CD4-positive, CD25-positive, alpha-beta regulatory T cell (primary cell): ENCODE measurements around the gene RAD51B. TPM values are rescaled to one million over a fixed set of nuclear protein-coding genes. Genes with fewer than 3 reads are reported as not detected.

ENCODE experiments used
- ATAC-seq, 2 donors: fragments of 150-1000 bp; cut with Tn5 transposase; one replicate each; pipeline ENCODE4 v1.10.0; 2021; ENCODE audit warnings: low read depth in 2 of 2, moderate number of reproducible peaks in 2 of 2, moderate library complexity in 1 of 2
- DNase-seq, 3 donors: peaks; one replicate each; pipeline versions ENCODE4 v3.0.0 to v3.0.0-alpha.2; 2012 to 2022; ENCODE audit warnings: mixed read lengths in 1 of 3
- H3K27ac ChIP-seq: one replicate; pipeline ENCODE4 v1.7.0; 2013; ENCODE audit warnings: mild to moderate bottlenecking, low read length; ENCODE audit not compliant: insufficient read depth, poor library complexity, severe bottlenecking
- H3K27me3 ChIP-seq: one replicate; pipeline ENCODE4 v1.7.0; 2013; ENCODE audit warnings: low read length; ENCODE audit not compliant: control insufficient read depth, insufficient read depth
- H3K36me3 ChIP-seq: one replicate; pipeline ENCODE4 v1.7.0; 2013; ENCODE audit warnings: mild to moderate bottlenecking, low read length, moderate library complexity; ENCODE audit not compliant: control insufficient read depth, insufficient read depth
- H3K4me1 ChIP-seq: 2 replicates; pipeline ENCODE4 v1.7.0; 2013; ENCODE audit warnings: mild to moderate bottlenecking, low read length; ENCODE audit not compliant: insufficient read depth, control insufficient read depth, poor library complexity, severe bottlenecking
- H3K4me3 ChIP-seq: one replicate; pipeline ENCODE4 v1.7.0; 2013; ENCODE audit warnings: low read depth, mild to moderate bottlenecking, low read length, moderate library complexity
- H3K9me3 ChIP-seq, 2 experiments: 1 replicate in 1 of 2; 2 replicates in 1 of 2; pipeline ENCODE4 v1.7.0; 2013; ENCODE audit warnings: low read length in 2 of 2, mild to moderate bottlenecking in 1 of 2, moderate library complexity in 1 of 2; ENCODE audit not compliant: control insufficient read depth in 2 of 2
- H3K27ac Mint-ChIP-seq, 3 donors: one replicate each; pipeline ENCODE4 v1.8.0; 2020 to 2022; ENCODE audit warnings: mild to moderate bottlenecking in 3 of 3, mixed read lengths in 3 of 3, moderate library complexity in 2 of 3
- H3K27me3 Mint-ChIP-seq: one replicate; pipeline ENCODE4 v1.8.0; 2022; ENCODE audit warnings: mild to moderate bottlenecking, mixed read lengths
- H3K36me3 Mint-ChIP-seq: one replicate; pipeline ENCODE4 v1.8.0; 2020; ENCODE audit warnings: mixed read lengths
- H3K4me1 Mint-ChIP-seq, 4 donors: one replicate each; pipeline ENCODE4 v1.8.0; 2020 to 2022; ENCODE audit warnings: mixed read lengths in 4 of 4, mild to moderate bottlenecking in 1 of 4
- H3K4me3 Mint-ChIP-seq, 4 donors: one replicate each; pipeline ENCODE4 v1.8.0; 2020 to 2022; ENCODE audit warnings: mild to moderate bottlenecking in 4 of 4, mixed read lengths in 4 of 4, moderate library complexity in 3 of 4
- H3K9me3 Mint-ChIP-seq, 7 donors: one replicate each; pipeline ENCODE4 v1.8.0; 2020 to 2022; ENCODE audit warnings: mixed read lengths in 7 of 7, mild to moderate bottlenecking in 3 of 7, moderate library complexity in 2 of 7
- polyA plus RNA-seq, 4 donors: library from polyadenylated mRNA; unstranded; fragments of 300-500 nt; fragmentation: Illumina TruSeq; gene quantifications; one replicate each; pipeline ENCODE4 v1.2.3, GENCODE V29; 2021
- total RNA-seq: library from RNA; stranded (reverse); gene quantifications from one replicate; pipeline ENCODE4 v1.2.3, GENCODE V29; 2022

The RAD51B gene
- total and polyA plus RNA-seq, 5 donors from 2014 or later: 19.1 to 40.2 (median 28.1) TPM

DNA sequence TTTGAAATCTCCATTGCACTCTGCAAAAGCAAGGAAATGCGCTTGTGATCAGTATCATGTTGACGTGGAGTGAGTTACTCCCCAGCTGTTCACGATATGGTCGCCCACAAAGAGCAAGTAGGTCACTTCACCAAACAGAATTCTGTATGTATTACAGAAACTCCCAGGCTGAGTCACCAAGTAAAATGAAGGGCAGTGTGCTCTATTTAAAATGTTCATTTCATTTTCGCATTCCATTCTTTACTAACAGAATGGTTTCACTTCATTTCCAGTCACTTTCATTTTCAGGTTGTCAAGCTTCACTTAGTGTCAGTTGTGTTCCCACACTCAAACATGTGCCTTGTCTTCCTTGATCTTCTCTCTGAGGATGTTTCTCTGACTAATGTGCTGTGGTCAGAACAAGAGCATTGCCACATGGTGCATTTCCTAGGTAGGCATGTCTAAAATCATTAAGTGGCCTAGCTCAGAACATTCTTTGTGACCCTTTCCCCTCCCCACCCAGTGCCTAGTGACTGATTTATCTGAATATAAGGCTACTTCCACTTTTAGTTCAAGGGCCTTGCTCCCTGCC is 391.2 kb downstream of the RAD51B start:
- Mint-ChIP-seq H3K36me3 (no peaks in the 10 kb centered on the region), H3K4me3 (peak overlapping the region; percentile 52 to 88 (median 85)), H3K27ac (peak overlapping the region; percentile 53 to 85 (median 85)), H3K9me3 (no peaks in the 10 kb centered on the region), H3K27me3 (no peaks in the 10 kb centered on the region), H3K4me1 (peaks cover 13 to 36% (median 28%) of the 10 kb centered on the region in 4 donors)
- H3K27me3 ChIP-seq: no peaks in the 10 kb centered on the region
- ATAC-seq: peak; percentile 79 to 80
- H3K4me1 ChIP-seq: peaks cover 21% of the 10 kb centered on the region
- H3K9me3 ChIP-seq: no peaks in the 10 kb centered on the region
- no peaks in the 10 kb centered on the region for H3K36me3 ChIP-seq
- H3K4me3 ChIP-seq: peak overlapping the region; percentile 80
- H3K27ac ChIP-seq: peak overlapping the region; percentile 64
- peak; percentile 2 to 82 (median 44) for DNase-seq

DNA sequence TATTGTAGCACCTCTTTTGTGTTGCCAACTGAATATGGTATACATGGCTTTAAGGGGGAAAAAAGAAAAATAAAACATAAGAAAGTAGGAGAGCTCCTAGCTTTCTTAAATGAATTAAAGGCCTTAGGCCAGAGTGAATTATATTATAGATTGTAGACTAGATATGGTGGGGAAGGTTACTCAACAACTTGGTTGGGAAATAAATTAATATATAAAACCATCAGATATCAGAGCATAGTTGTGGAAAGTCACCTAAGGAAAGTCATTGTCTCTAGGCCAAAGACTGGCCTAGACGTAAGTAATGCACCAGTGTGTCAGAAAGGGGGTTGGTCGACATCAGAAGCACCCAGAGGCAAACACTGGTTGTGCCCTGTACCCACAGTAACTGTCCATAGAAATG is 391.8 kb downstream of the RAD51B start:
- Histone ChIP-seq H3K9me3 (no peaks in the 10 kb centered on the region), H3K36me3 (no peaks in the 10 kb centered on the region), H3K27ac (peak overlapping the region; percentile 64), H3K4me3 (no peak overlapping the region), H3K27me3 (no peaks in the 10 kb centered on the region), H3K4me1 (peaks cover 21% of the 10 kb centered on the region)
- DNase-seq: no peak
- no peaks in the 10 kb centered on the region for H3K9me3 Mint-ChIP-seq
- no peaks in the 10 kb centered on the region for H3K27me3 Mint-ChIP-seq
- peak overlapping the region; percentile 53 to 85 (median 85) for H3K27ac Mint-ChIP-seq
- ATAC-seq: no peak
- no peaks in the 10 kb centered on the region for H3K36me3 Mint-ChIP-seq
- peak overlapping the region; percentile 52 to 88 (median 85) for H3K4me3 Mint-ChIP-seq
- H3K4me1 Mint-ChIP-seq: peaks cover 13 to 36% (median 28%) of the 10 kb centered on the region in 4 donors

DNA sequence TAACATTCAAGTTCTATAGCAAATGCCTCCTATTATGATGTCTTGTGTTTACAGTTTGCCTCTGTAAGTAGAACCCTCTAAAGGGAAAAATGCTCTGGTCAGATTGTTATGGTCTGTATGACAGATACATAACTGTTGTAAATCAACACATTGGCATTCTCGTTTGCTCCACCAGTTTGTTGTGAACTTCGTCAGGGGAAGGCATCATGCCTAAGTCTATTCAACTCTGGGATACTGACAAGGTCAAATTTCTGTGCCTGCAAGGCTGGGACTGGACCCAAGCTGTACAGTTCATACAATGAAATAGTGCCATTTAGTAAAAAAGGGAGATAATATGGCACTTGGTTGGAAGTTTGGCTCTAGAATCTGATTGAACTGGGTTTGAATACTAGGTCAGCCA is 392.3 kb downstream of the RAD51B start:
- Histone ChIP-seq H3K4me1 (peaks cover 21% of the 10 kb centered on the region), H3K27ac (no peak overlapping the region), H3K4me3 (no peak overlapping the region), H3K9me3 (no peaks in the 10 kb centered on the region), H3K36me3 (no peaks in the 10 kb centered on the region), H3K27me3 (no peaks in the 10 kb centered on the region)
- Mint-ChIP-seq H3K36me3 (no peaks in the 10 kb centered on the region), H3K27me3 (no peaks in the 10 kb centered on the region), H3K4me1 (peaks cover 13 to 36% (median 28%) of the 10 kb centered on the region in 4 donors), H3K9me3 (no peaks in the 10 kb centered on the region), H3K27ac (peak overlapping the region in 2 of 3 donors; percentile 3 to 4), H3K4me3 (no peak overlapping the region)
- ATAC-seq (no peak), DNase-seq (no peak)

DNA sequence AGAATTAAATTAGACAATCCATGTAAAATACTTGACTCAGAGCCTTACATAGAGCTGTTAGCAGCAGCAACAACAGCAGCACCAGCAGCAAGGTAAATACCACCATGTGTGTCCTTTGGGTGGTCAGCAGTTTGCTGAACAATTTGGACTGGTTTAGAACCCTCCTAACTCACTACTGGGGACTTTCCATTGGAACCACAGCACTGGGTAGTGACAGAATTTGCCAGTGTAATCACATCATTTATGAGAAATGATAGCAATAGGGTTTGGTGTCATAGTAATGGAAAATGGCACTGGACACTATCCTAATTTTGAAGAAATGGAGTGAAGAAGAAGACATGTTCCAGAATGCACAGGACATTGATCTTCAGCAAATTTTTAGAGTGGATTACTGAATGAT is 392.8 kb downstream of the RAD51B start:
- Histone ChIP-seq H3K4me3 (no peak overlapping the region), H3K27ac (no peak overlapping the region), H3K4me1 (peaks cover 21% of the 10 kb centered on the region), H3K9me3 (no peaks in the 10 kb centered on the region), H3K36me3 (no peaks in the 10 kb centered on the region), H3K27me3 (no peaks in the 10 kb centered on the region)
- DNase-seq: no peak
- Mint-ChIP-seq H3K4me1 (peaks cover 9 to 34% (median 25%) of the 10 kb centered on the region in 4 donors), H3K27ac (peak overlapping the region in 1 of 3 donors; percentile 4), H3K4me3 (no peak overlapping the region), H3K36me3 (no peaks in the 10 kb centered on the region), H3K27me3 (no peaks in the 10 kb centered on the region), H3K9me3 (no peaks in the 10 kb centered on the region)
- no peak for ATAC-seq

DNA sequence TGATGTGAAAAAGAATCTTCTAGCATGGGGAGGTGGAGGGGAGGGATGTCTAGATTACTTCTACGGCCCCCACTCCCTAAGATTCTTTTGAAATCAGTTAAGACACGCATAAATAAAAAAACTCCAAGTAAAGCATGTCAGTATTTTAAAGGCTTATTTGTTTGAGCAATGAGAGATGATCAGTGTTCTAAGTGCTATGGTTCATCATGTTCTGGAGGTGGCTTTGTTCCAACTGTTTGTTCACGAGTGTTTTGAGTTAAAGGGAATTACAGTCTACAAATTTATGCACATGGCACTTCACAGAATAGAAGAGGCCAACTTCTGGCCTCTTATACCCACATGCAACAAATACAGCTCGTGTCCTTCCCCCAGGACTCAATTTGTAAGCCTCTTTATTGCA is 394.9 kb downstream of the RAD51B start:
- H3K36me3 Mint-ChIP-seq: no peaks in the 10 kb centered on the region
- ATAC-seq (no peak), DNase-seq (no peak)
- Histone ChIP-seq H3K36me3 (no peaks in the 10 kb centered on the region), H3K4me1 (peaks cover 9% of the 10 kb centered on the region), H3K27ac (no peak overlapping the region), H3K27me3 (no peaks in the 10 kb centered on the region), H3K4me3 (no peak overlapping the region), H3K9me3 (no peaks in the 10 kb centered on the region)
- H3K4me1 Mint-ChIP-seq: peaks cover 8 to 20% (median 15%) of the 10 kb centered on the region in 4 donors
- no peaks in the 10 kb centered on the region for H3K9me3 Mint-ChIP-seq
- no peak overlapping the region for H3K4me3 Mint-ChIP-seq
- H3K27me3 Mint-ChIP-seq: no peaks in the 10 kb centered on the region
- H3K27ac Mint-ChIP-seq: no peak overlapping the region

DNA sequence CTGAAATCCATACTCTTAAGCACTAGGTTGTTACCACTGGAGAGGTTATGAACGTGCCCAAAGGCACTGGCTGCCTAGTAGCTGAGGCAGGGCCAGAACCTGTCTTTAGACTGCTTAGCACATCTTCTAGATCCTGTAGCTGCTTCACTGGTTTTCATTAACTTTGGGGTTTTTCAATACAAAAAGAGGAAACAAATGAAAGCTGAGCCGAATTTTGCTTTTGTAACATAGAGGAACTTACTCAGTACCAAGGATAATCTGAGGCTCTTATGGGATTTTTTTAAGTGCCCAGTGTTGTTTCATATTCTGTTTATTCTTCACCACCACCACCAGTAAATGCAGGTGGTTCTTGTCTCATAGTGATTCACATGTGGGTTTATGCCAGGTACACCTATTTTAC is 396.1 kb downstream of the RAD51B start:
- Histone ChIP-seq H3K9me3 (no peaks in the 10 kb centered on the region), H3K27me3 (no peaks in the 10 kb centered on the region), H3K27ac (no peak overlapping the region), H3K36me3 (no peaks in the 10 kb centered on the region), H3K4me1 (no peaks in the 10 kb centered on the region), H3K4me3 (no peak overlapping the region)
- no peak for ATAC-seq
- peaks cover 4 to 9% (median 8%) of the 10 kb centered on the region in 4 donors for H3K4me1 Mint-ChIP-seq
- peak overlapping the region in 1 of 3 donors; percentile 24 for H3K27ac Mint-ChIP-seq
- no peaks in the 10 kb centered on the region for H3K36me3 Mint-ChIP-seq
- no peak for DNase-seq
- no peaks in the 10 kb centered on the region for H3K9me3 Mint-ChIP-seq
- no peak overlapping the region for H3K4me3 Mint-ChIP-seq
- no peaks in the 10 kb centered on the region for H3K27me3 Mint-ChIP-seq

DNA sequence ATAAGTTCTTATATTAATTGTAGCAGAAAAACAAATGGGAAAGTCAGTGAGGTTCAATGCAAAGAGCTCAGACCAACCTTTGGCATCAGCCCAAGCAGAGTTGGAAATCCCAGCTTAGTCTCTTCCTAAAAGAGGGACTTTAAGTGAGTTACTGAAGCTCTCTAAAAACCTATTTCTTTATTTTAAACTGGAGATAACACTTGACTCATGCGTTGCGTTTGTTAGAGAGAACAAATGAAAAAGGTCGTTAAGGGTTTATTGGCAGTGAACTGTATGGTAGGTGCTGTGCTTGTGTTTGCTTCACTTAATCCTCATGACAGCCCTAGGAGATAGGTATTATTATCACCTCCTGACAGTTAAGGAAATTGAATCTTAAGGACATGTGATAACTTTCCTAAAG is 396.5 kb downstream of the RAD51B start:
- no peak overlapping the region for H3K27ac ChIP-seq
- H3K9me3 Mint-ChIP-seq: peaks cover 0 to under 1% (median 0%) of the 10 kb centered on the region in 7 donors
- ATAC-seq: no peak

DNA sequence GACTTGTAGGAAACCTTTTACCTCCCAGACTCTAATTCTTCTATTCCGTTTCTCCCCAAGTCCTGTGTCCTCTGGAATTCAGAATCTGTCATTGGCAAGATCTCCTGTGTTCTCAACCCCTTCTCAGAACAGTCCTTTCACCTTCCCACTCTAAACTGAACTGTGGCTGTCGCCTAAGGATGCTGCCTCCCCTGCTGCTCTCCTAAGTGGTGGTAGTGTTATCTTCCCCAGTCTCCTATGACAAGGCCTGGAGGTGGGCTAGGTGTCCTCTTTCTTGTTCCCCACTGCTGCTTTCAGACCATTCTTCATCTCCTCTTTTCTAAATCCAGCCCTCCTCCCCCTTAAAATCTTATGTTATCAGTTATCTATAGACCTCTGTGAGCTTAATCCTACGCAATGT is 397.4 kb downstream of the RAD51B start:
- Mint-ChIP-seq H3K27me3 (no peaks in the 10 kb centered on the region), H3K36me3 (no peaks in the 10 kb centered on the region), H3K4me1 (no peaks in the 10 kb centered on the region), H3K9me3 (peaks cover 0 to 6% (median 0%) of the 10 kb centered on the region in 7 donors), H3K4me3 (no peak overlapping the region), H3K27ac (no peak overlapping the region)
- Histone ChIP-seq H3K4me1 (no peaks in the 10 kb centered on the region), H3K27ac (no peak overlapping the region), H3K4me3 (no peak overlapping the region), H3K27me3 (no peaks in the 10 kb centered on the region), H3K36me3 (no peaks in the 10 kb centered on the region), H3K9me3 (no peaks in the 10 kb centered on the region)
- ATAC-seq: no peak
- no peak for DNase-seq

More for the DNA sequence above, 396.5 kb downstream of the RAD51B start:
- no peaks in the 10 kb centered on the region for H3K27me3 Mint-ChIP-seq
- H3K36me3 ChIP-seq: no peaks in the 10 kb centered on the region
- no peaks in the 10 kb centered on the region for H3K9me3 ChIP-seq
- DNase-seq: no peak
- H3K4me1 ChIP-seq: no peaks in the 10 kb centered on the region
- no peak overlapping the region for H3K4me3 Mint-ChIP-seq
- H3K27ac Mint-ChIP-seq: no peak overlapping the region
- no peaks in the 10 kb centered on the region for H3K36me3 Mint-ChIP-seq
- peaks cover 0 to 4% (median 3%) of the 10 kb centered on the region in 4 donors for H3K4me1 Mint-ChIP-seq
- H3K27me3 ChIP-seq: no peaks in the 10 kb centered on the region
- H3K4me3 ChIP-seq: no peak overlapping the region
